Activated T-cell treated with anti-CD3 and anti-CD28 coated beads, Interleukin-2, amount 50 U/mL, for 72 hours (primary cell): ENCODE measurements around the gene FAM83C. TPM values are rescaled to one million over a fixed set of nuclear protein-coding genes. Genes with fewer than 3 reads are reported as not detected.

Experiments
- ATAC-seq, 2 donors: fragments of 150-1000 bp; cut with Tn5 transposase; replicated peaks in 1 of 2; 2 replicates each; pipeline ENCODE4 v1.10.0; 2021; ENCODE audit warnings: moderate library complexity in 2 of 2, mild to moderate bottlenecking in 1 of 2
- DNase-seq, 2 donors: peaks; one replicate each; pipeline ENCODE4 v3.0.0; 2021 to 2022; ENCODE audit warnings: mixed read lengths in 1 of 2
- H3K27ac Mint-ChIP-seq: one replicate; pipeline ENCODE4 v1.8.0; 2022; ENCODE audit warnings: mild to moderate bottlenecking, moderate library complexity, mixed read lengths
- H3K27me3 Mint-ChIP-seq: one replicate; pipeline ENCODE4 v1.8.0; 2022; ENCODE audit warnings: low read depth, mixed read lengths
- H3K36me3 Mint-ChIP-seq, 2 donors: one replicate each; pipeline ENCODE4 v1.8.0; 2022; ENCODE audit warnings: mixed read lengths in 2 of 2, mild to moderate bottlenecking in 1 of 2; ENCODE audit not compliant: insufficient read depth in 2 of 2
- H3K4me1 Mint-ChIP-seq: one replicate; pipeline ENCODE4 v1.8.0; 2022; ENCODE audit warnings: low read depth, mixed read lengths
- H3K4me3 Mint-ChIP-seq, 2 donors: one replicate each; pipeline ENCODE4 v1.8.0; 2022; ENCODE audit warnings: mild to moderate bottlenecking in 2 of 2, mixed read lengths in 2 of 2, moderate library complexity in 2 of 2
- H3K9me3 Mint-ChIP-seq, 2 donors: one replicate each; pipeline ENCODE4 v1.8.0; 2022; ENCODE audit warnings: mixed read lengths in 2 of 2
- total RNA-seq, 2 donors: library from RNA; stranded (reverse); gene quantifications; one replicate each; pipeline ENCODE4 v1.2.3, GENCODE V29; 2022

Gene FAM83C
- total RNA-seq, 2 donors from 2014 or later, result not detected

DNA sequence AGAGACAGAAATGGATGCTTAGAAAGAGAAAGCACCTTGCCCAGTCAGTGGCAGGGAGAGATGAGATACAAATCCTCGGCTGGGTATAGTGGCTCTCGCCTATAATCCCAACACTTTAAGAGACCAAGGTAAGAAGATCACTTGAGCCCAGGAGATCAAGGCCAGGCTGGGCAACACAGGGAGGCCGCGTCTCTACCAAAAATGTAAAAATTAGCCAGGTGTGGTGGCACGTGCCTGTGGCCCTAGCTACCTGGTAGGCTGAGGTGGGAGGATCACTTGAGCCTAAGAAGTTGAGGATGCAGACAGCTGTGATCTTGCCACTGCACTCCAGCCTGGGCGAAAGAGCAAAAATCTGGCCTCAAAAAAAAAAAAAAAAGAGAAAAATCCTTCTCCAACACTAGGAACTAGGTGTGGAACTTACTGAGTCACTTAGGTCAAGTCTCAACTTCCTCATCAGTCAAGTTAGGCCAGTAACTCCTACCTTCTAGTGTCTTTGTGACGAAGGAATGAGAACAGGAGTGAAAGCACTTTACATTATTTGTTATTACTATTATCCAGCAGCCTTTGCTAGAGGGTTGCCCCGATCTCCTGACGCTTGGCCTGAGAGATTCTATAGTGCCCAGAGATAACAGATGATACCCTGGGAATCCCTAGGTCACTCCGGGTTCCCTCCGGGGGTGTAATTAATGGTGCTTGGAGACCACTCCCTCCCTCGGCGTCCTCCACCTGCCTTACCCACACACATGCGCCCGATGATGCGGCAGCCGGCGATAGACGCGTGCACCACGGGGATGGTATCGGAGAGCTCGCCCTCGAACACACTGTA lies 8.6 kb downstream of the FAM83C start:
- Mint-ChIP-seq H3K27ac (peak overlapping the region; percentile 90), H3K9me3 (no peaks in the 10 kb centered on the region), H3K36me3 (peaks cover 7 to 18% of the 10 kb centered on the region in 2 donors), H3K4me3 (peak overlapping the region; percentile 89 to 99), H3K4me1 (peaks cover 38% of the 10 kb centered on the region), H3K27me3 (no peaks in the 10 kb centered on the region)
- ATAC-seq (no peak), DNase-seq (no peak)

DNA sequence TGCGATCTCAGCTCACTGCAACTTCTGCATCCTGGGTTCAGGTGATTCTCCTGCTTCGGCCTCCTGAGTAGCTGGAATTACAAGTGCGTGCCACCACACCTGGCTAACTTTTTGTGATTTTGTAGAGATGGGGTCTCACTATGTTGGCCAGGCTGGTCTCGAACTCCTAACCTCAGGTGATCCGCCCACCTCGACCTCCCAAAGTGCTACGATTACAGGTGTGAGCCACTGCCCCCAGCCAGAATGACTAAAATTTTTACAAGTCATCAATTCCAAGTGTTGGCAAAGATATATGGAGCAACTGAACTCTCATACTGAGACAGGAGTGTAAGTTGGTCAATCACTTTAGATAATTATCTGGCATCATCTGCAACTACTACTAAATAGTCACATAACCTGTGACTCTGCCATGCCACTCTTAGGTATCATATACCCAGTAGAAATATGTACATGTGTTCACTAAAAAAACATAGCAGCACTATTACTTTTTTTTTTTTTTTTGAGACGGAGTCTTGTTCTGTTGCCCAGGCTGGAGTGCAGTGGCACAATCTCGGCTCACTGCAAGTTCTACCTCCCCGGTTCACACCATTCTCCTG lies 10.6 kb downstream of the FAM83C start:
- peaks cover 11 to 24% of the 10 kb centered on the region in 2 donors for H3K36me3 Mint-ChIP-seq
- no peak for DNase-seq
- peaks cover 50% of the 10 kb centered on the region for H3K4me1 Mint-ChIP-seq
- no peaks in the 10 kb centered on the region for H3K9me3 Mint-ChIP-seq
- H3K4me3 Mint-ChIP-seq, result no peak overlapping the region
- no peaks in the 10 kb centered on the region for H3K27me3 Mint-ChIP-seq
- no peak overlapping the region for H3K27ac Mint-ChIP-seq
- ATAC-seq, result no peak

DNA sequence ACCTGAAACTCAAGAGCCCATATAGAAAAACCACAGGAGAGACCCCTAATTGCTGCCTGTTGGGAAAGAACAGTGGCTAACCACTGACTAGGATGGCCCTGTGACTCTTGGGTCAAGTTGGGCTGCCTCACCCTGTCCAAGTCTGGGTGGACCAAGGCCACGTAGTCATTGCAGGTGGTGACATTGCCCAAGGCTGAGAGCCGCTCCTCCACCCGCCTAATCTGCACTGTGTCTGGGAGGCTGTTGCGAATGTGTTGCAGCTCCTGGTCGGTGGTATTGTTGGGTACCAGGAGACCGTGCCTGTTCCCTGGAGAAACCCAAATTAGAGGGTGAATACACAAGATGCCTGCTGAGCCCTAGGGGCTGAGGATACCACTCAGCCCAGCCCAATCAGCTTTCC lies 11.7 kb downstream of the FAM83C start:
- H3K27ac Mint-ChIP-seq, result peak overlapping the region; percentile 21
- no peak overlapping the region for H3K4me3 Mint-ChIP-seq
- peaks cover 11 to 24% of the 10 kb centered on the region in 2 donors for H3K36me3 Mint-ChIP-seq
- H3K9me3 Mint-ChIP-seq, result no peaks in the 10 kb centered on the region
- ATAC-seq (no peak), DNase-seq (no peak)
- H3K4me1 Mint-ChIP-seq, result peaks cover 46% of the 10 kb centered on the region
- H3K27me3 Mint-ChIP-seq, result no peaks in the 10 kb centered on the region

DNA sequence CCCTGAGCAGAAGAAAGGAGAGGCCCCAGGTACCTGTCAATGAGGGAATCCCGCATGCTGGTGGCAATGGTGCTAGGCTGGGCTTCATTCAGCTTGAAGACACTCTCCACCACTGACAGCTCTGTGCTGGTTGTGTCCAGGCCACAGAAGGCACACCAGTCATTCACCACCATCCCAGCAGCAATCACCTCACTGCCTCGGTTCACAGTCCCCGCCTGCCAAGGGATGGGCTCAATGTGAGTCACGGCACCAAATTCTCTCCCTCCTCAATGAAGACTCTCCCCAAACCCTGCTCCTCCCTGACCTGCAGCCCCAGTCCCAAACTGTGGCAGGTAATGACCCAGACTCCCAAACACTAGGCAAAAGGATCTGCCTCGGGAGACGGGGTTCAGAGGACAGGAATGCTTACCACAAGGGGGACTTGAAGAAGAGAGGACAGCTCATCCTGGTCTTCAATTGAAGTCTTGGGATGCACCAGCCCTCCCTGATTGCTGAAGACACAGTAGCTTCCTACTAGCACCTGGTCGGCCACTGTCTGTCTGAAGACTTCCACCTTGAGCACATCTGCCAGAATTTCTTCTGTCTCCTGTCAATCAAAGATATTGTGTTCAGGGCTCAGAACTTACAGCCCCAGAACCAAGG lies 12.6 kb downstream of the FAM83C start:
- Mint-ChIP-seq H3K27ac (peak overlapping the region; percentile 67), H3K27me3 (no peaks in the 10 kb centered on the region), H3K9me3 (no peaks in the 10 kb centered on the region), H3K4me1 (peaks cover 38% of the 10 kb centered on the region), H3K36me3 (peaks cover 11 to 23% of the 10 kb centered on the region in 2 donors), H3K4me3 (no peak overlapping the region)
- DNase-seq (no peak), ATAC-seq (no peak)

DNA sequence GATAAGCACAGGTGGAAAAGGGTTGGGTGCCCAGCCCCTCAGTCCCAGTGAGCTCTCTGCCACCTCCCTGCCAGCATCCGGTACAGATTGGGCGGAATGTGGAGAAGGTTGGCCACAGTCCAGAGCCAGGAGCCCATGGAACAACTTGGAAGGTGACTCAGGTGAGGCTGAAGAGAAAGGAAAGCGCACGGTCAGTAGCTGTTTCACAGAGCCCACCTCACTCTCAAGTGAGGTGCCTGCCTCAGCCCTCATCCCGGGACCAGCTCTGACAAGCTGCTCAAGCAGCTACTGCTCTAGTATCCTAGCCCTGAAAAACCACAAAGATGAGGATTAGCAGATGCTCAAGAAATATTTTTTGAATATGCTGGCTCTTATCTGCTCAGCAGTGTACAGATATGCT lies 13.2 kb downstream of the FAM83C start:
- Mint-ChIP-seq H3K4me3 (no peak overlapping the region), H3K4me1 (peaks cover 36% of the 10 kb centered on the region), H3K36me3 (peaks cover 11 to 22% of the 10 kb centered on the region in 2 donors), H3K27me3 (no peaks in the 10 kb centered on the region), H3K9me3 (no peaks in the 10 kb centered on the region), H3K27ac (peak overlapping the region; percentile 67)
- no peak for ATAC-seq
- DNase-seq, result no peak

DNA sequence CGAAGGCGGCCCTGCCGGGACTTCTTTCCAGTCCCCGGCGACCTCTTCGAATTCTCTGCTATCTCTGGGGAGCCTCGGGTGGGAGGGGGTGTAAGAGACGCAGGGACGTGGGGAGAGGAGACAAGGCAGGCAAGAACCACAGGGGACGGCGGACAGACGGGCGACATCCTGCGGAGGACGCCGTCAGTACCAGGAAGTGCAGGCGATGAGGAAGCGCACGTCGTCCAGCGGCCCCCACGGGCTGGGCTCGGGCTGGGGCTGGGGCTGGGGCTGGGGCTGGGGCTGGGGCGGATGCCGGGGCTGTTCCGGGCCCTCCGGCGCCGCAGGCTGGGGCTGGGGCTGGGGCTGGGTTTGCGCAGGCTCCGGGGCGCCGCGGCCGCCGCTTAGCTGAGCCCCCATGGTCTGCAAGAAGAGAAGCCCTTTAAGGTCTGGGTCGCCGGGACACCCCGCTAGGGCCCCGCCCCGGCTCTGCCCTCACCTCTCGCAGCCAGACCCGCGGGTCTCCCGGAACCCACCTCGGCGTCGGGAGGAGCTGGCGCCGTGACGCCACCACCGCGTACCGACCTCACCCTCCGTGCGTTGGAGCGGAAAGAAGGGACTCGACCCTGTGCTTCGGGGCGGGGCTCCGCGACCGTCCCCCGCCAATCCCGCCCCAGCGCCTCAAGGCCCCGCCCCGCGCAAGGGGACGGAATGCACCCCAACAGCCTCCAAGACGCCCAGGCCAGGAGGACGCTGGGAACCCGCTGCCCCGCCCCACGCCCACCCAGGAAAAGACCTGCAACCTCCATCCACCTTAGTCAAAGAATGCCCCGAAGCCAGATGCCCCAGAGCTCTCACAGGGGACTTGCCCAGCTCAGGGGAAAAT lies 14.5 kb downstream of the FAM83C start, which contains the start of gene MMP24OS:
Gene MMP24OS (minus strand): TSS at position 592 of the 865 bp plus-strand sequence. CDS start 193 bp downstream, at position 399.
- Mint-ChIP-seq H3K4me1 (peaks cover 25% of the 10 kb centered on the region), H3K27ac (peak within 1 kb of the TSS; percentile 99), H3K4me3 (peak within 1 kb of the TSS; percentile 98 to 99), H3K36me3 (peaks cover 11 to 22% of the 10 kb centered on the region in 2 donors), H3K9me3 (no peaks in the 10 kb centered on the region), H3K27me3 (no peaks in the 10 kb centered on the region)
- ATAC-seq (peak; percentile 94 to 95), DNase-seq (peak; percentile 93)

DNA sequence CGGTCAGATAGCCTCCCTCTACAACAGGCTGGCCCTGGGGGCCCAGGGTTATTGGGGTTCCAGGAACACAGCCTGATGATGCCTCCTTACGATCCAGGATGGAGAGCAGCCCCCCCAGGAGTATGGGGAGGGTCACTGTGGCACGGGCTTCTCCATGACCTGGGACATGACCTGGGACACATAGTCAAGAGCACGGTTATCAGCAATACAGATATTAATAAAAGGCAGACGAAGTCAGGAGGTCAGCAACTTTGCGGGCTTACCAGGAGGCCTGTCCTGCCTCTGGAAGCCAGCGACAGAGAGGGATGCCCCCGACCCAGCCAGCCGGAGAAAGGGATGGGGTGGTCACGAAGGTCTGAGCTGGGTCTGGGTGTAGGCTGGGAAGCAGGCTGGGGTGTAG lies 15.1 kb downstream of the FAM83C start:
- Mint-ChIP-seq H3K9me3 (no peaks in the 10 kb centered on the region), H3K36me3 (peaks cover 9 to 19% of the 10 kb centered on the region in 2 donors)

DNA sequence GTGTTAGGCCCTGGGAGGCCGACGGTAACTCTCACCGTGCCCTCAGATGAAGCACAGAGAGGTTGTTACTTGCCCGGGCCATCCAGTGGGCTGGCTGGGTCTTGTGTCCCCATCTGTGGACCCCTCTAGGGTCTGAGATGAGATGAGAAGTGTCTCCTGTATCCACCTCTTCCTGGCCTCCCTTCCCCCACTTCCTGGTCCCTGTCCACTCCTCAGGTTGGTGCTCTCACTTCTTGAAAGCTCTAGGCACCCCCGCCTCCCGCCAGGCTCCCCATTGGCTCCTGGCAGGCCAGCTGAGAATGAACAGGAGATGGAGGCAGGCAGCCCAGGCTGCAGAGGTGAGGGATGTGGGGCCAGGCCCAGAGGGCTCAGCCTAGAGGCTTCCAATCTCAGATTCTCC lies 15.8 kb downstream of the FAM83C start:
- peak overlapping the region; percentile 98 to 99 for H3K4me3 Mint-ChIP-seq
- peaks cover 9 to 15% of the 10 kb centered on the region in 2 donors for H3K36me3 Mint-ChIP-seq
- no peak for DNase-seq
- ATAC-seq, result no peak
- no peaks in the 10 kb centered on the region for H3K27me3 Mint-ChIP-seq
- H3K4me1 Mint-ChIP-seq, result peaks cover 16% of the 10 kb centered on the region
- peak overlapping the region; percentile 99 for H3K27ac Mint-ChIP-seq
- H3K9me3 Mint-ChIP-seq, result no peaks in the 10 kb centered on the region

More for the DNA sequence above, 15.1 kb downstream of the FAM83C start:
- no peak for ATAC-seq
- peaks cover 19% of the 10 kb centered on the region for H3K4me1 Mint-ChIP-seq
- no peak for DNase-seq
- H3K27me3 Mint-ChIP-seq, result no peaks in the 10 kb centered on the region
- H3K4me3 Mint-ChIP-seq, result peak overlapping the region; percentile 98 to 99
- peak overlapping the region; percentile 99 for H3K27ac Mint-ChIP-seq

DNA sequence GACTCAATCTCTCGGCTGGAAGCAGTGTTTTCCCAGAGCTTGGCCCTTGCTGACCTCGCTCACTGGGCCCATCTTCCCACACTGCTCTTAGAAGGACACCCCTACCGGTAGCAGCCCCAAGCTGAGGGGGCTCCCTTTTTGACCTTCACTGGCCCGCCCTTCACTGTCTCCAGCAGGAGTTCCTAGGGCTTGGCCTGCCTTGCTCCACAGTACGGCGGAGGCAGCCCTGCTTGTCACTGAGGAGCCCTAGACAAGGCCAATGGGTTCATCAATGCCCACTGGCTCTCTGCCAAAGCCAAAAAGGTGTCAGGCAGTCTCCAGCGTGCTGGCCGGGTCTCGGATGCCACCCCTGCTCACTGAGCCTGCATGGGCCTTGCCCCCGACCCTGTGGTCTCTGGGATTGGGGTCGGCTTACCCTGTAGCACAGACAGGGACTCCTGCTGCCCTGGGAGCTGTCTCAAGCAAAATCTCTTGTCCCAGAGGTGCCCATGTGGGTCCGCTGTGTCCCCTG lies 16.4 kb downstream of the FAM83C start:
- H3K4me3 Mint-ChIP-seq, result peak overlapping the region; percentile 98 to 99
- H3K4me1 Mint-ChIP-seq, result peaks cover 16% of the 10 kb centered on the region
- peak overlapping the region; percentile 99 for H3K27ac Mint-ChIP-seq
- DNase-seq (no peak), ATAC-seq (no peak)
- peaks cover 9 to 15% of the 10 kb centered on the region in 2 donors for H3K36me3 Mint-ChIP-seq
- H3K9me3 Mint-ChIP-seq, result no peaks in the 10 kb centered on the region
- H3K27me3 Mint-ChIP-seq, result no peaks in the 10 kb centered on the region

DNA sequence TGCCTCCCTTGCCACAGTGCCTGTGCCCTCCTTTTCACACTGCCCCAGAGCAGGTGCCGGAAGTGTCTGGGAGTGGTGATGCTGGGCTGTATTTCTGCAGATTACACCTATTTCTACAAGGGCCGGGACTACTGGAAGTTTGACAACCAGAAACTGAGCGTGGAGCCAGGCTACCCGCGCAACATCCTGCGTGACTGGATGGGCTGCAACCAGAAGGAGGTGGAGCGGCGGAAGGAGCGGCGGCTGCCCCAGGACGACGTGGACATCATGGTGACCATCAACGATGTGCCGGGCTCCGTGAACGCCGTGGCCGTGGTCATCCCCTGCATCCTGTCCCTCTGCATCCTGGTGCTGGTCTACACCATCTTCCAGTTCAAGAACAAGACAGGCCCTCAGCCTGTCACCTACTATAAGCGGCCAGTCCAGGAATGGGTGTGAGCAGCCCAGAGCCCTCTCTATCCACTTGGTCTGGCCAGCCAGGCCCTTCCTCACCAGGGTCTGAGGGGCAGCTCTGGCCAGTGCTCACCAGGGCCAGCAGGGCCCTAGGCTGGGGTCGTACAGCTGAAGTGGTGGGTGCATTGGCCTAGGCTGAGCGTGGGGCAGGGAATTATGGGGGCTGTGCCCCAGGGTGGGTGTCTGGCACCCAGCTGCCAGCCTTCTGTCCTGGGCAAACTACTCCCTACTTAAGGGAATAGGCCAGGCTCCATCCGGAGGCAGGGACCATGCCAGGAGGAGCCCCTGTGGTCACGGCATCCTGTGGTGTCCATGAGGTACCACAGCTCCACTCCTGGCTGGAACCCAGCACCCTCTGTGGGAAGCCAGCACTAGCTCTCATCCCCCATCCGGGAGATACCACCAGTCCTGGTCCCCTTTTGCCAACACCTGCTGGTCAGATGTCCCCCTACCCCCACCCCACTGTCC lies 17.8 kb downstream of the FAM83C start:
- Mint-ChIP-seq H3K27me3 (no peaks in the 10 kb centered on the region), H3K27ac (no peak overlapping the region), H3K9me3 (no peaks in the 10 kb centered on the region), H3K4me3 (no peak overlapping the region), H3K4me1 (peaks cover 16% of the 10 kb centered on the region), H3K36me3 (peaks cover 7 to 8% of the 10 kb centered on the region in 2 donors)
- ATAC-seq (no peak), DNase-seq (no peak)

DNA sequence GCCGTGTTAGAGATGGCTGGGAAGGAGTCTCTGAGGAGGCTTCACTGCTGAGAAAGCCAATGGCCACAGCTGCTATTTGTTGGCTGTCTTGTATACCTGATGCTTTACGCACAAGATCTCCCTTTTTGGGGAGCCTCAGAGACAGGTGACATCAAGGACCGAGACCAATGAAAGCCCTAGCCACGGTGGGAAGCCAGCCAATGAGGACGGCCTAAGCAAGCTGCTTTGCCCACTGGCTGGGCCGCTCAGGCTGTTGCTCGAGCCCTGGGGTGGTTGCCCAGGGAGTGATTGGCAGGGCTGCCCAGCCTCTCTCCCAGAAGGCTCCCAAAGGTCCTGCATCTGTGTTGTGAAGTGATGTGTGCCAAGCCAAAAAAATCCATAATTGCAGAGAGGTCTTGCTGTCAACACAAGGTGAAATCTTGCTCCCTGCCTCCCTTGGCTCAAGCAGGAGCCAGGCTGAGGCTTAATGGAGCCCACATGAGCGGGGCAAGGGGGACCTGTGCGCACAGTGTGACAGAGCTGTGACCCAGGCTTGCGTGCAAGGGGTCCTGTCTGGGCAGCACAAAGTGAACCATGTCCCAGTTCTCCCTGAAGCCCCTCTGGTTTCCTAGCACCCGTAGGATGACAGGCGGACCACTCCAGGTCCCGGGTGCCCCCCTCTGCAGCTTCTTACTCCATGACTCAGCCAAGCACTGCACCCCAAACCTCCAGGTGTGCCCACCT lies 18.6 kb downstream of the FAM83C start:
- ATAC-seq (no peak), DNase-seq (no peak)
- Mint-ChIP-seq H3K27ac (no peak overlapping the region), H3K9me3 (no peaks in the 10 kb centered on the region), H3K4me3 (no peak overlapping the region), H3K27me3 (no peaks in the 10 kb centered on the region), H3K36me3 (peaks cover 4 to 6% of the 10 kb centered on the region in 2 donors), H3K4me1 (peaks cover 16% of the 10 kb centered on the region)
